Kidney (tissue), 14 donors: ENCODE results near the gene PCBP4. TPM values are rescaled to one million over a fixed set of nuclear protein-coding genes. Genes with fewer than 3 reads are reported as not detected.

Source experiments
- DNase-seq, 5 donors: peaks; one replicate each; pipeline ENCODE4 v3.0.0-alpha.2; 2013 to 2020
- FAIRE-seq: peaks from 2 replicates; lab custom pipeline; 2012; peaks lifted over from hg19 to GRCh38; lab: Jason Lieb, UNC
- H3K27ac ChIP-seq, 2 donors: one replicate each; pipeline ENCODE4 v1.7.0; 2013; ENCODE audit warnings: low read depth in 2 of 2, low read length in 2 of 2, inconsistent platforms in 1 of 2
- H3K27me3 ChIP-seq: one replicate; pipeline ENCODE4 v1.7.1; 2013; ENCODE audit warnings: low read length, inconsistent platforms; ENCODE audit not compliant: control insufficient read depth, insufficient read depth
- H3K36me3 ChIP-seq, 3 donors: one replicate each; pipeline versions ENCODE4 v1.7.0 to v1.7.1; 2013; ENCODE audit warnings: low read length in 3 of 3, control low read depth in 1 of 3, inconsistent platforms in 1 of 3; ENCODE audit not compliant: insufficient read depth in 3 of 3, control insufficient read depth in 2 of 3
- H3K4me1 ChIP-seq, 3 donors: one replicate each; pipeline versions ENCODE4 v1.7.0 to v1.7.1; 2013; ENCODE audit warnings: low read length in 3 of 3, inconsistent platforms in 1 of 3, low read depth in 1 of 3; ENCODE audit not compliant: control insufficient read depth in 2 of 3, insufficient read depth in 2 of 3
- H3K4me3 ChIP-seq, 3 donors: one replicate each; pipeline versions ENCODE4 v1.7.0 to v1.8.1; 2013; ENCODE audit warnings: low read length in 3 of 3, control low read depth in 1 of 3, inconsistent platforms in 1 of 3
- H3K9ac ChIP-seq, 3 donors: one replicate each; pipeline versions ENCODE4 v1.7.0 to v1.7.1; 2013; ENCODE audit warnings: low read length in 3 of 3, control low read depth in 1 of 3, inconsistent platforms in 1 of 3
- H3K9me3 ChIP-seq, 3 donors: one replicate each; pipeline versions ENCODE4 v1.7.0 to v1.7.1; 2013; ENCODE audit warnings: low read length in 3 of 3, control low read depth in 1 of 3, inconsistent platforms in 1 of 3; ENCODE audit not compliant: control insufficient read depth in 2 of 3, insufficient read depth in 1 of 3
- CTCF ChIP-seq: IDR thresholded peaks from 3 replicates; pipeline ENCODE4 v1.5.1; 2012; ENCODE audit warnings: mild to moderate bottlenecking, moderate library complexity, borderline replicate concordance; ENCODE audit not compliant: insufficient read depth; ENCODE audit errors: extremely low read depth
- intact Hi-C: fragments of 100-400 bp; cut with DNase I; formaldehyde crosslinking; loops from one replicate; pipeline ENCODE4 v1.11.1; 2022
- polyA plus RNA-seq: library from polyadenylated mRNA; stranded (reverse); fragments of 350-450 nt; fragmentation: Illumina TruSeq; extraction: RNeasy Lipid Tissue Mini Kit (QIAGEN cat#74804); gene quantifications from one replicate; pipeline ENCODE4 v1.2.3, GENCODE V29; 2014; ENCODE audit warnings: low read depth, low replicate concordance; ENCODE audit not compliant: insufficient read depth
- total RNA-seq: library from RNA; stranded (reverse); fragmentation: NEBNext Ultra II Directional; extraction: Animal tissue kit (Norgen Biotek cat#: 25700); gene quantifications from one replicate; pipeline ENCODE4 v1.2.1, GENCODE V29; 2021
- donor health status: control.
- donor health status: control.
- donor health status: control.
- donor health status: control.
- donor health status: control.
- donor health status: DM: yes; HTN: yes; CAD: no.
- donor health status: Normal renal cell carcinoma (clear cell type).

PCBP4 gene
- total and polyA plus RNA-seq, 2 donors from 2014 or later, result 31.7 to 34.0 TPM

- FAIRE-seq, result no peak
- no peak for DNase-seq
- no peaks in the 10 kb centered on the region for H3K27me3 ChIP-seq
Measured at GRCh38 chr3:51957520-51958205, 9.6 kb downstream of the PCBP4 start.

GRCh38 chr3:51955893-51956770 is 11.1 kb downstream of the PCBP4 start:
- Histone ChIP-seq H3K4me1 (peaks cover 0 to 12% (median 0%) of the 10 kb centered on the region in 3 donors), H3K9me3 (no peaks in the 10 kb centered on the region), H3K27ac (peak overlapping the region; percentile 23 to 36), H3K27me3 (no peaks in the 10 kb centered on the region), H3K36me3 (no peaks in the 10 kb centered on the region), H3K4me3 (peak overlapping the region in 1 of 3 donors; percentile 43), H3K9ac (peak overlapping the region in 1 of 3 donors; percentile 35)
- FAIRE-seq, result no peak
- intact Hi-C loops, result no loop called here
- DNase-seq, result peak; percentile 78 to 89 (median 86)
- TF ChIP-seq CTCF, result peak; percentile 32

More at GRCh38 chr3:51957520-51958205, 9.6 kb downstream of the PCBP4 start:
- TF ChIP-seq CTCF, result no peak
- H3K4me3 ChIP-seq, result no peak overlapping the region
- H3K4me1 ChIP-seq, result peaks cover 0 to 12% (median 0%) of the 10 kb centered on the region in 3 donors
- H3K9ac ChIP-seq, result no peak overlapping the region
- intact Hi-C loops, result no loop called here
- H3K9me3 ChIP-seq, result no peaks in the 10 kb centered on the region
- H3K27ac ChIP-seq, result no peak overlapping the region
- no peaks in the 10 kb centered on the region for H3K36me3 ChIP-seq

GRCh38 chr3:51955175-51955892 is 11.9 kb downstream of the PCBP4 start, which contains the start of gene GPR62:
Gene GPR62 (plus strand): TSS chr3:51955381. CDS start chr3:51955653, 272 bp downstream.
- FAIRE-seq (no peak), DNase-seq (peak in 1 of 5 donors; percentile 75)
- Histone ChIP-seq H3K4me1 (peaks cover 0 to 12% (median 0%) of the 10 kb centered on the region in 3 donors), H3K27me3 (no peaks in the 10 kb centered on the region), H3K4me3 (peak within 1 kb of the TSS in 1 of 3 donors; percentile 43), H3K9me3 (no peaks in the 10 kb centered on the region), H3K36me3 (no peaks in the 10 kb centered on the region), H3K9ac (peak within 1 kb of the TSS in 1 of 3 donors; percentile 35), H3K27ac (peak within 1 kb of the TSS in 1 of 2 donors; percentile 23)
- intact Hi-C loops, result no loop called here
- TF ChIP-seq CTCF, result no peak
